ENCODE measurements around the gene AIM2.

GRCh38 chr1:159084152-159084551 is 7.6 kb upstream of the AIM2 start:
- TF ChIP-seq, protein P1, sequence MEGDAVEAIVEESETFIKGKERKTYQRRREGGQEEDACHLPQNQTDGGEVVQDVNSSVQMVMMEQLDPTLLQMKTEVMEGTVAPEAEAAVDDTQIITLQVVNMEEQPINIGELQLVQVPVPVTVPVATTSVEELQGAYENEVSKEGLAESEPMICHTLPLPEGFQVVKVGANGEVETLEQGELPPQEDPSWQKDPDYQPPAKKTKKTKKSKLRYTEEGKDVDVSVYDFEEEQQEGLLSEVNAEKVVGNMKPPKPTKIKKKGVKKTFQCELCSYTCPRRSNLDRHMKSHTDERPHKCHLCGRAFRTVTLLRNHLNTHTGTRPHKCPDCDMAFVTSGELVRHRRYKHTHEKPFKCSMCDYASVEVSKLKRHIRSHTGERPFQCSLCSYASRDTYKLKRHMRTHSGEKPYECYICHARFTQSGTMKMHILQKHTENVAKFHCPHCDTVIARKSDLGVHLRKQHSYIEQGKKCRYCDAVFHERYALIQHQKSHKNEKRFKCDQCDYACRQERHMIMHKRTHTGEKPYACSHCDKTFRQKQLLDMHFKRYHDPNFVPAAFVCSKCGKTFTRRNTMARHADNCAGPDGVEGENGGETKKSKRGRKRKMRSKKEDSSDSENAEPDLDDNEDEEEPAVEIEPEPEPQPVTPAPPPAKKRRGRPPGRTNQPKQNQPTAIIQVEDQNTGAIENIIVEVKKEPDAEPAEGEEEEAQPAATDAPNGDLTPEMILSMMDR (IDR thresholded peaks at IDR 0.05; ENCODE audit: low read depth, low read length, missing input control): no peak
- TF ChIP-seq MAX (IDR thresholded peaks at IDR 0.05) (no peak), HNF4G (IDR thresholded peaks at IDR 0.05) (no peak)
- TF ChIP-seq, protein P2, sequence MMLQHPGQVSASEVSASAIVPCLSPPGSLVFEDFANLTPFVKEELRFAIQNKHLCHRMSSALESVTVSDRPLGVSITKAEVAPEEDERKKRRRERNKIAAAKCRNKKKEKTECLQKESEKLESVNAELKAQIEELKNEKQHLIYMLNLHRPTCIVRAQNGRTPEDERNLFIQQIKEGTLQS (IDR thresholded peaks at IDR 0.05): no peak

All from liver (tissue), 3 donors.